ENCODE measurements around the gene NLRX1.

DNA sequence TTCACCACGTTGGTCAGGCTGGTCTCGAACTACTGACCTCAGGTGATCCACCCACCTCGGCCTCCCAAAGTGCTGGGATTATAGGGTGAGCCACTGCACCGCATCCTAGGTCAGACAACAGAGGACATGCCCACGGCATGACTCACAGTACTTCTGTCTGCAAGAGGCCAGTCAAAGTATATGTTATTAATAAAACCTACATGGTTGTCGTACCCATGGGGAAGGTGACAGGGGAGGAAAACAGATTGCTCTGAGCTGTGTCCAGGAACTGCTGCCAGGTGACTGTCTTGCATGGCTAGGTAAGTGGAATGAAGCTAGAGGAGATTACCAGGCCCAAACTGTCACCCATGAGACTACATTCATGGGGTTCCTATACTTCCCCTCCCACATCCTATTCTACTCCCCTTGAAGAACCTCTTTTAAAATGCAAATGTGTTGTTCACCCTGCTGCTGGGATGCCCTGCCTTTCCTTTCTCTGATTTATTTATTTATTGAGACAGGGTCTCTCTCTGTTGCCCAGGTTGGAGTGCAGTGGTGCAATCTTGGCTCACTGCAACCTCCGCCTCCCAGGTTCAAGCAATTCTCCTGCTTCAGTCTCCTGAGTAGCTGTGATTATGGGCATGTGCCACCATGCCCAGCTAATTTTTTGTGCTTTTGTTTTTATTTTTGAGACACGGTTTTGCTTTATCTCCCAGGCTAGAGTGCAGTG, 2.0 kb upstream of the NLRX1 start:
- TF ChIP-seq CTCF (IDR thresholded peaks at IDR 0.05) (no peak), POLR2A (IDR thresholded peaks at IDR 0.05) (no peak)

Data from body of pancreas (tissue), 4 donors.